Cardiac fibroblast (primary cell): Measurements from ENCODE around the gene ZNF438.

Source experiments
- DNase-seq, 2 donors: peaks; one replicate each; pipeline versions ENCODE4 v3.0.0 to v3.0.0-alpha.2; 2010; ENCODE audit warnings: low read depth in 2 of 2
- H3K4me3 ChIP-seq, 2 donors: replicated peaks in 1 of 2; 1 replicate in 1 of 2; 2 replicates in 1 of 2; pipeline ENCODE4 v1.5.1; 2011; ENCODE audit warnings: low read depth in 2 of 2, low read length in 2 of 2, mild to moderate bottlenecking in 2 of 2, moderate library complexity in 1 of 2
- TF ChIP-seq, protein P1 (sequence below): IDR thresholded peaks from one replicate; pipeline ENCODE4 v1.5.1; 2011; ENCODE audit warnings: low read depth, mild to moderate bottlenecking, low read length, inconsistent platforms

Gene ZNF438

DNA sequence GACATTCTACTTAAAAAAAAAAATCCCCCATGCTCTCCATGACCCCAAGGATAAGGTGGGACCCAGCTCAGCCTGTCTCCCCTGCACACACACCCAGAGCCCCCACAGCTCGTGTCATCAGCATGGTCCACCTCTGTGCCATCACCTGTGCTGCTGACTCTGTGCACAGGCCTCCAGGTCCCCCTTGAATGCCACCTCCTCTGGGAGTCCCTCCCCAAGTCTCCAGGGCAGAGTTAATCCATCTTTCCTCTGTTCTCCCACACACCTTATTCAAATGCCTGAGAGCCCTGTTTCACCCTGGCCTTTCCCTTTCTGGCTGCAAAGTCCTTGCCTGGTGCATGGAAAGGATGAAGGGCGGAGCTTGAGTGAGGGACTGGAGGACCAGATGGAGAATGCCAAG, 208.0 kb downstream of the ZNF438 start:
- DNase-seq: no peak
- H3K4me3 ChIP-seq: no peak overlapping the region
- TF ChIP-seq, protein P1, sequence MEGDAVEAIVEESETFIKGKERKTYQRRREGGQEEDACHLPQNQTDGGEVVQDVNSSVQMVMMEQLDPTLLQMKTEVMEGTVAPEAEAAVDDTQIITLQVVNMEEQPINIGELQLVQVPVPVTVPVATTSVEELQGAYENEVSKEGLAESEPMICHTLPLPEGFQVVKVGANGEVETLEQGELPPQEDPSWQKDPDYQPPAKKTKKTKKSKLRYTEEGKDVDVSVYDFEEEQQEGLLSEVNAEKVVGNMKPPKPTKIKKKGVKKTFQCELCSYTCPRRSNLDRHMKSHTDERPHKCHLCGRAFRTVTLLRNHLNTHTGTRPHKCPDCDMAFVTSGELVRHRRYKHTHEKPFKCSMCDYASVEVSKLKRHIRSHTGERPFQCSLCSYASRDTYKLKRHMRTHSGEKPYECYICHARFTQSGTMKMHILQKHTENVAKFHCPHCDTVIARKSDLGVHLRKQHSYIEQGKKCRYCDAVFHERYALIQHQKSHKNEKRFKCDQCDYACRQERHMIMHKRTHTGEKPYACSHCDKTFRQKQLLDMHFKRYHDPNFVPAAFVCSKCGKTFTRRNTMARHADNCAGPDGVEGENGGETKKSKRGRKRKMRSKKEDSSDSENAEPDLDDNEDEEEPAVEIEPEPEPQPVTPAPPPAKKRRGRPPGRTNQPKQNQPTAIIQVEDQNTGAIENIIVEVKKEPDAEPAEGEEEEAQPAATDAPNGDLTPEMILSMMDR: no peak

DNA sequence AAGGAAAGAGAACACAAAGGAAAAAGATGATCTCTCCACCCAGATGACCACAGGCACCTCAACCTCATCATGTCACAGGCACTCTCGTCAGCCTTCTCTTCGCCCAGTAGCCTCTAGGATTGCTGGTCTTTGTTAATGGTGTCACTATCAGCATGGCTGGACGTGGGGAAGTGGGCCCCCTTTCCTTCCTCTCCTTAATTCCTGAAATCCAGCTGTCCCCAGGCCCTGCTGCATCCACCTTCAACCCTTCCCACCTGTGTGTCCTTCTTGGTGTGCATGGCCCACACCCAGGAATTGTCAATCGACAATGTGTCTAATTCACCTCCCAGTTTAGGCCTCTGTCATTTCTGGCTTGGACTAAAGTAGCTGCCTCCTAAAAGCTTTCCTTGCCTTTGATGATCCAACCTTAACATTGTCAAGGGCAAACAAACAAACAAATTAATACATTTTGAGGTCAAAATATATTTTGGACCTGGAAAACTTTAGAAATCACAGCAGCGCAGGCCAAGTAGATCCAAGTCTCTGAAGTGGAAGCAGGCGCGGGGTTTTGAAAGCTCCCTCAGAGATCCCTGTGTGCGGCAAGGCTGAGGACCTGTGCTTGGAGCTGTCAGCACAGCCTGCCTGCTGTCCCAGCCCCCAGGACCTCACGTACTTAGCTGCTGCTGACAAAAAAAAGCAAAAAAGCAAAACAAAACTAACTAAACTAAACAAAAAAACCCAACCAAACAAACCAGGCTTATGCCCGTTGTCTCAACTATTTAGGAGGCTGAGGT, 208.8 kb downstream of the ZNF438 start:
- H3K4me3 ChIP-seq: no peak overlapping the region
- no peak for DNase-seq
- TF ChIP-seq, protein P1: no peak

DNA sequence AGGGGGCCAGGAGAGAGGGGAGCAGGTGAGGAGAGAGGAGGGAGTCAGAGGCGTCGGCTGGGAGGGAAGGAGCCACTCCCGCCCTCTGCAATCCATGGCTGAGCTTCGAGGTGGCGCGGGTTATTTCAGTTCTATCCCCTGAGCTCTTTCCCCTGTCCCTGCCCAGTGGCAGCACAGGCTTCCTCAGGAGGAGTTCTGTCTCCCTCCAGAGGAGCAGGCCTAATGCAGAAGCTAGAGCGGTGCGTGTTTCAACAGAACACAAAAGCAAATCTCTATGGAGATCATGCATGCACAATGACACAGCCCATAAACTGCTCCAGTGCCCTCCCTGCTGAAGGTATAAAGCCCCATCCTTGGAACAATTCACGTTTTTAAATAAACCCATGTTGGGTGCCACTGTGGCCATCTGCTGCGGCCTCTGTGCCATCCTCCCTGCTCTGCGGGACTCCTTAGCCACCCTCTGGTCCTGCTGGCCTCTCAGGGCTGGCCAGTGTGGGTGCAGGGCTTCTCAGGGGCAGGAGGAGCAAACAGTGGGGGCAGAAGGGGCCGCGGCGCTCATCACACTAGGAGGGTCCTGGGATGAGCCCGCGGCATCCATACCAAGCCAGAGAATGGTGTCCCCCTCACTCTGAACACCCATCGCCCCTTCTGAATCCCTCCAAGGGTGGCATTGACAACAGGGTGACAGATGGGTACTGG, 209.5 kb downstream of the ZNF438 start:
- DNase-seq: no peak
- TF ChIP-seq, protein P1: no peak
- no peak overlapping the region for H3K4me3 ChIP-seq

DNA sequence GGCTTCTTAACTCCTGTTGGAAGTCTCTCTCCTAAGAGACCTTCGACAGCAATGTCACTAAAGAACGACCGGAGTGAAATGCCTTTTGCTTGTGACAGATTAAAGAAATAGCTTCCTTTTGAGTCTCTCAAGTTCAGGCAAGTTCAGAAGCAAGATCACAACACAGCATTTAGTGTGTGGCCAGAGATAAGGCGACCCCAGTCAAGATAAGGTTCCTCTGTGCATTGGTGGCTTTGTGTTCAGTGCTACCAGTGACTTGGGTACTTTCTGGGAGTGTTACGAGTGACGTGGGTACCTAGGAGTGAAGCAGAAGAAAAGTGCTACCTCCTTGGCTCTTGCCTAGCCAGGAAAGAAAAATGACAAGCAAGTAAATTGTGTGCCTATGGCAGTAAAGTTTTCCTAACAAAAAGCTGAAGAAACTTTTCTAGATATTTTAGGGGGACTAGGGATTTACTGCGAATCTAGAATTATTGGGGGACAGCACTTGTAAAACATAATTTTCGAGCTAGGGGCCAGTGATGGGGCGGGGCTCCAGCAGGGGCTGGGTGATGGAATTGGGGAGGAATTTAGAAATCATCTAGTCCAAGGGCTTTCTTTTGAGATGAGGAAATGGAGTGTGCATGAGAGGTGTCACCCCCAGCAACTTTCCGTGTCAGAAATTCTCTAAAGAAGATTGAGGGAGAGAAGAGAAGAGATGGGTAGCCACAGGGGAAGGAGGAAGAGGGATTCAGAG, 210.2 kb downstream of the ZNF438 start:
- H3K4me3 ChIP-seq: no peak overlapping the region
- DNase-seq: no peak
- TF ChIP-seq, protein P1: no peak

DNA sequence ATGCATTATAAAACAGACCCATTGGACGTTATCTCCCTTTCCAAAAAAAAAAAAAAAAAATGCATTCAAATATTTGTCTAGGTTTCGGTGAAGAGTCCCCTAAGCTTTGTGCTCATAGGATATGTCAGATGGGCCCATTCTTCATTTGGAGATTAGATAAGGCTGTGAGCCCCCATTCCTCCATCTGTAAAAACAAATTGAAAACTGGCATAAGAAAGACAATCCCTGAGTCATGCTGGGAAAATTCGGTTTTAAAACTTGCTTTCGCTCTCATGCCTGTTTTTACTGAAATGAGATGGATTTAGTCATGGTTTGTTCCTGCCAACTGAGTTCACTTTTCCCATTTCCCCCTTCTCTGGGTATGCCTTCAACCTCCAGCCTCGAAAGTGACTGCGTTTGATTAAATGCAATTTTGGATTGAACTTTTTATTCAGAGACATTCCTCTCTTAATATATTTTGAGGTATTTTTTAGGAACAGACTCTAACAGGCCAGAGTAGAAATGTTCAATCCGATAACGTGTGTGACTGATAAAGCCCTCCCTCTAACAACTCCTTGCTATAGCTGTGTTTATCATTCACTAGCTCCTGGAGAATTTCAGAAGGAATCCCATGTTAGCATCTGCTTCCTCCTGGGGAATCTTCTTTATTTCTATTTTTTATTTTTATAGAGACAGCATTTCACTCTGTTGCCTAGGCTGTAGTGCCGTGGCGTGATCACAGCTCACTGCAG, 211.2 kb downstream of the ZNF438 start:
- TF ChIP-seq, protein P1: no peak
- H3K4me3 ChIP-seq: no peak overlapping the region
- DNase-seq: peak; percentile 88 to 92
